ENCODE data around the gene ZNF485.
"Not testable (repeated sequence)": the region's sequence is repeated elsewhere in the genome, so short reads cannot be mapped to it uniquely, and the experiment has no call there.

Gene ZNF485

GRCh38 chr10:43606323-43607198, at the start of gene ZNF485:
TSS of gene ZNF485 (plus strand) at chr10:43606438. CDS start at chr10:43607051, 613 bp downstream.
- DNase-seq: peak; percentile 85

GRCh38 chr10:43557214-43557613, 49.0 kb upstream of the ZNF485 start:
- no peak for DNase-seq

- DNase-seq: no peak
Observed at GRCh38 chr10:43569681-43570080, 36.6 kb upstream of the ZNF485 start.

GRCh38 chr10:43570971-43571370, 35.3 kb upstream of the ZNF485 start:
- DNase-seq: no peak

GRCh38 chr10:43573250-43574000, 32.8 kb upstream of the ZNF485 start:
- DNase-seq: peak; percentile 7

- DNase-seq: peak; percentile 87
Observed at GRCh38 chr10:43574001-43574892, 32.0 kb upstream of the ZNF485 start, which contains the start of gene ZNF239. TSS of gene ZNF239 (minus strand) at chr10:43574616. CDS start at chr10:43558079, 16,537 bp downstream.

- no peak for DNase-seq
Observed at GRCh38 chr10:43574906-43575305, 31.3 kb upstream of the ZNF485 start.

- DNase-seq: no peak
Observed at GRCh38 chr10:43576062-43576461, 30.2 kb upstream of the ZNF485 start.

GRCh38 chr10:43576580-43576979, 29.7 kb upstream of the ZNF485 start:
- DNase-seq: no peak

- DNase-seq: no peak
Observed at GRCh38 chr10:43584051-43584450, 22.2 kb upstream of the ZNF485 start.

- DNase-seq: no peak
Observed at GRCh38 chr10:43585046-43585445, 21.2 kb upstream of the ZNF485 start.

GRCh38 chr10:43585981-43586729, 20.1 kb upstream of the ZNF485 start:
- no peak for DNase-seq

GRCh38 chr10:43586730-43587115, 19.5 kb upstream of the ZNF485 start:
- DNase-seq: not testable (repeated sequence)

- DNase-seq: no peak
Observed at GRCh38 chr10:43591303-43591904, 14.8 kb upstream of the ZNF485 start.

GRCh38 chr10:43594944-43595589, 11.2 kb upstream of the ZNF485 start:
- no peak for DNase-seq

- no peak for DNase-seq
Observed at GRCh38 chr10:43595739-43596298, 10.4 kb upstream of the ZNF485 start.

GRCh38 chr10:43596546-43596945, 9.7 kb upstream of the ZNF485 start:
- DNase-seq: no peak

GRCh38 chr10:43598446-43598845, 7.8 kb upstream of the ZNF485 start:
- DNase-seq: no peak

- DNase-seq: no peak
Observed at GRCh38 chr10:43599333-43599732, 6.9 kb upstream of the ZNF485 start.

GRCh38 chr10:43601576-43601975, 4.7 kb upstream of the ZNF485 start:
- not testable (repeated sequence) for DNase-seq

- no peak for DNase-seq
Observed at GRCh38 chr10:43605850-43606322, 352 bp upstream of the ZNF485 start.
